ENCODE measurements around the gene RAB27B.

Gene RAB27B

GRCh38 chr18:54916507-54916906, 88.2 kb downstream of the RAB27B start:
- DNase-seq, result no peak

GRCh38 chr18:54918060-54918459, 89.8 kb downstream of the RAB27B start:
- no peak for DNase-seq

GRCh38 chr18:54919412-54919811, 91.1 kb downstream of the RAB27B start:
- no peak for DNase-seq

- DNase-seq, result no peak
These were observed 95.2 kb downstream of the RAB27B start for GRCh38 chr18:54923339-54923956.

- no peak for DNase-seq
These were observed 96.7 kb downstream of the RAB27B start for GRCh38 chr18:54924948-54925347.

GRCh38 chr18:54926593-54927325, 98.5 kb downstream of the RAB27B start:
- DNase-seq, result no peak

GRCh38 chr18:54928236-54928635, 100.0 kb downstream of the RAB27B start:
- DNase-seq, result no peak

- DNase-seq, result no peak
These were observed 102.9 kb downstream of the RAB27B start for GRCh38 chr18:54931152-54931551.

GRCh38 chr18:54932472-54932871, 104.2 kb downstream of the RAB27B start:
- DNase-seq, result no peak

- DNase-seq, result no peak
These were observed 110.2 kb downstream of the RAB27B start for GRCh38 chr18:54938506-54938905.

- no peak for DNase-seq
These were observed 111.2 kb downstream of the RAB27B start for GRCh38 chr18:54939361-54939917.

GRCh38 chr18:54942144-54942543, 113.9 kb downstream of the RAB27B start:
- no peak for DNase-seq

GRCh38 chr18:54942569-54942968, 114.3 kb downstream of the RAB27B start:
- DNase-seq, result no peak
